Measurements from ENCODE around the gene SPG11.
A peak's percentile ranks its signal among the peaks of the same experiment; 100 is the strongest.

SPG11 gene, protein sequence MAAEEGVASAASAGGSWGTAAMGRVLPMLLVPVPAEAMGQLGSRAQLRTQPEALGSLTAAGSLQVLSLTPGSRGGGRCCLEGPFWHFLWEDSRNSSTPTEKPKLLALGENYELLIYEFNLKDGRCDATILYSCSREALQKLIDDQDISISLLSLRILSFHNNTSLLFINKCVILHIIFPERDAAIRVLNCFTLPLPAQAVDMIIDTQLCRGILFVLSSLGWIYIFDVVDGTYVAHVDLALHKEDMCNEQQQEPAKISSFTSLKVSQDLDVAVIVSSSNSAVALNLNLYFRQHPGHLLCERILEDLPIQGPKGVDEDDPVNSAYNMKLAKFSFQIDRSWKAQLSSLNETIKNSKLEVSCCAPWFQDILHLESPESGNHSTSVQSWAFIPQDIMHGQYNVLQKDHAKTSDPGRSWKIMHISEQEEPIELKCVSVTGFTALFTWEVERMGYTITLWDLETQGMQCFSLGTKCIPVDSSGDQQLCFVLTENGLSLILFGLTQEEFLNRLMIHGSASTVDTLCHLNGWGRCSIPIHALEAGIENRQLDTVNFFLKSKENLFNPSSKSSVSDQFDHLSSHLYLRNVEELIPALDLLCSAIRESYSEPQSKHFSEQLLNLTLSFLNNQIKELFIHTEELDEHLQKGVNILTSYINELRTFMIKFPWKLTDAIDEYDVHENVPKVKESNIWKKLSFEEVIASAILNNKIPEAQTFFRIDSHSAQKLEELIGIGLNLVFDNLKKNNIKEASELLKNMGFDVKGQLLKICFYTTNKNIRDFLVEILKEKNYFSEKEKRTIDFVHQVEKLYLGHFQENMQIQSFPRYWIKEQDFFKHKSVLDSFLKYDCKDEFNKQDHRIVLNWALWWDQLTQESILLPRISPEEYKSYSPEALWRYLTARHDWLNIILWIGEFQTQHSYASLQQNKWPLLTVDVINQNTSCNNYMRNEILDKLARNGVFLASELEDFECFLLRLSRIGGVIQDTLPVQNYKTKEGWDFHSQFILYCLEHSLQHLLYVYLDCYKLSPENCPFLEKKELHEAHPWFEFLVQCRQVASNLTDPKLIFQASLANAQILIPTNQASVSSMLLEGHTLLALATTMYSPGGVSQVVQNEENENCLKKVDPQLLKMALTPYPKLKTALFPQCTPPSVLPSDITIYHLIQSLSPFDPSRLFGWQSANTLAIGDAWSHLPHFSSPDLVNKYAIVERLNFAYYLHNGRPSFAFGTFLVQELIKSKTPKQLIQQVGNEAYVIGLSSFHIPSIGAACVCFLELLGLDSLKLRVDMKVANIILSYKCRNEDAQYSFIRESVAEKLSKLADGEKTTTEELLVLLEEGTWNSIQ (N-terminal part only)

GRCh38 chr15:44663410-44664308 is at the start of gene SPG11:
Gene SPG11, minus strand, starts transcription at chr15:44663662. Its CDS starts 15 bp downstream, at chr15:44663647.
- POLR2A ChIA-PET: interaction anchor here (1.2 to 2.2 kb wide), 5 partner anchors 10 to 65 kb away, joined by 3 to 24 read pairs (median 8); partner anchors contain the start of genes B2M and PATL2
- peak; percentile 81 for DNase-seq (ENCODE audit: low read depth, low spot score)
- H3K4me3 ChIP-seq (ENCODE audit: low read depth, low read length): peak within 1 kb of the TSS; percentile 86
- TF ChIP-seq CTCF (IDR thresholded peaks at IDR 0.05; ENCODE audit: insufficient read depth, low read length, missing control alignments): peak; percentile 89
- CTCF ChIA-PET: interaction anchor here (0.7 to 6.3 kb wide), 43 partner anchors 8 to 190 kb away, joined by 3 to 153 read pairs (median 4); partner anchors contain the start of genes B2M, PATL2 and TRIM69

DNA sequence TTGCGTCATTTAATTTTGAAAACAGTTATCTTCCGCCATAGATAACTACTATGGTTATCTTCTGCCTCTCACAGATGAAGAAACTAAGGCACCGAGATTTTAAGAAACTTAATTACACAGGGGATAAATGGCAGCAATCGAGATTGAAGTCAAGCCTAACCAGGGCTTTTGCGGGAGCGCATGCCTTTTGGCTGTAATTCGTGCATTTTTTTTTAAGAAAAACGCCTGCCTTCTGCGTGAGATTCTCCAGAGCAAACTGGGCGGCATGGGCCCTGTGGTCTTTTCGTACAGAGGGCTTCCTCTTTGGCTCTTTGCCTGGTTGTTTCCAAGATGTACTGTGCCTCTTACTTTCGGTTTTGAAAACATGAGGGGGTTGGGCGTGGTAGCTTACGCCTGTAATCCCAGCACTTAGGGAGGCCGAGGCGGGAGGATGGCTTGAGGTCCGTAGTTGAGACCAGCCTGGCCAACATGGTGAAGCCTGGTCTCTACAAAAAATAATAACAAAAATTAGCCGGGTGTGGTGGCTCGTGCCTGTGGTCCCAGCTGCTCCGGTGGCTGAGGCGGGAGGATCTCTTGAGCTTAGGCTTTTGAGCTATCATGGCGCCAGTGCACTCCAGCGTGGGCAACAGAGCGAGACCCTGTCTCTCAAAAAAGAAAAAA is 49.0 kb upstream of the SPG11 start:
- H3K4me3 ChIP-seq (ENCODE audit: low read depth, low read length): peak overlapping the region; percentile 99
- TF ChIP-seq CTCF (IDR thresholded peaks at IDR 0.05; ENCODE audit: insufficient read depth, low read length, missing control alignments): no peak
- no peak for DNase-seq (ENCODE audit: low read depth, low spot score)
- ChIA-PET CTCF (interaction anchor here (4.3 to 6.8 kb wide), 3 partner anchors 16 to 49 kb away, joined by 22 to 85 read pairs (median 52); partner anchors contain the start of genes SPG11 and TRIM69), POLR2A (interaction anchor here (1.4 to 4.4 kb wide), 6 partner anchors 9 to 49 kb away, joined by 3 to 73 read pairs (median 10); partner anchors contain the start of gene SPG11)

DNA sequence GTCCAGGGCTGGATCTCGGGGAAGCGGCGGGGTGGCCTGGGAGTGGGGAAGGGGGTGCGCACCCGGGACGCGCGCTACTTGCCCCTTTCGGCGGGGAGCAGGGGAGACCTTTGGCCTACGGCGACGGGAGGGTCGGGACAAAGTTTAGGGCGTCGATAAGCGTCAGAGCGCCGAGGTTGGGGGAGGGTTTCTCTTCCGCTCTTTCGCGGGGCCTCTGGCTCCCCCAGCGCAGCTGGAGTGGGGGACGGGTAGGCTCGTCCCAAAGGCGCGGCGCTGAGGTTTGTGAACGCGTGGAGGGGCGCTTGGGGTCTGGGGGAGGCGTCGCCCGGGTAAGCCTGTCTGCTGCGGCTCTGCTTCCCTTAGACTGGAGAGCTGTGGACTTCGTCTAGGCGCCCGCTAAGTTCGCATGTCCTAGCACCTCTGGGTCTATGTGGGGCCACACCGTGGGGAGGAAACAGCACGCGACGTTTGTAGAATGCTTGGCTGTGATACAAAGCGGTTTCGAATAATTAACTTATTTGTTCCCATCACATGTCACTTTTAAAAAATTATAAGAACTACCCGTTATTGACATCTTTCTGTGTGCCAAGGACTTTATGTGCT is 48.4 kb upstream of the SPG11 start:
- POLR2A ChIA-PET: interaction anchor here (1.0 to 4.4 kb wide), 10 partner anchors 9 to 52 kb away, joined by 3 to 73 read pairs (median 4); partner anchors contain the start of gene SPG11
- no peak for TF ChIP-seq CTCF (IDR thresholded peaks at IDR 0.05; ENCODE audit: insufficient read depth, low read length, missing control alignments)
- H3K4me3 ChIP-seq (ENCODE audit: low read depth, low read length): peak overlapping the region; percentile 99
- CTCF ChIA-PET: interaction anchor here (1.6 to 6.8 kb wide), 5 partner anchors 13 to 49 kb away, joined by 3 to 85 read pairs (median 12); partner anchors contain the start of genes SPG11 and TRIM69
- no peak for DNase-seq (ENCODE audit: low read depth, low spot score)

- DNase-seq (ENCODE audit: low read depth, low spot score): peak; percentile 83
- no peak for TF ChIP-seq CTCF (IDR thresholded peaks at IDR 0.05; ENCODE audit: insufficient read depth, low read length, missing control alignments)
- CTCF ChIA-PET: interaction anchor here (0.6 to 6.8 kb wide), 9 partner anchors 12 to 132 kb away, joined by 3 to 85 read pairs (median 4); partner anchors contain the start of genes SPG11 and TRIM69
- H3K4me3 ChIP-seq (ENCODE audit: low read depth, low read length): peak within 1 kb of the TSS; percentile 99
- POLR2A ChIA-PET: interaction anchor here (1.0 to 4.4 kb wide), 10 partner anchors 10 to 52 kb away, joined by 3 to 73 read pairs (median 4); partner anchors contain the start of gene SPG11
These were observed 47.8 kb upstream of the SPG11 start, which contains the start of the genes B2M and PATL2 for GRCh38 chr15:44711096-44711742. Gene B2M, plus strand, starts transcription at chr15:44711517. Its CDS starts 30 bp downstream, at chr15:44711547. Gene PATL2, minus strand, starts transcription at chr15:44711323. Its CDS starts 34,833 bp downstream, at chr15:44676490.

Measured in AG04449 (cell line).